AG04450 (cell line): Measurements from ENCODE around the gene OR5B21. TPM values are rescaled to one million over a fixed set of nuclear protein-coding genes. Genes with fewer than 3 reads are reported as not detected.

ENCODE experiments used
- CTCF ChIA-PET: fragments of 300-600, 350-600 bp; formaldehyde crosslinking; extraction: SDS; loops from one replicate; lab custom pipeline; 2022; ENCODE audit warnings: antibody characterized with exemption, inconsistent platforms; lab: Charles Lee
- POLR2A ChIA-PET: fragments of 350-600 bp; formaldehyde crosslinking; extraction: SDS; loops from one replicate; lab custom pipeline; 2021; ENCODE audit warnings: antibody characterized with exemption, inconsistent platforms; lab: Yijun Ruan, JAX
- DNase-seq: peaks from one replicate; pipeline ENCODE4 v3.0.0-alpha.2; 2011; ENCODE audit warnings: low read depth, low spot score
- H3K27ac ChIP-seq: one replicate; pipeline ENCODE4 v1.5.1; 2012; ENCODE audit warnings: low read depth, low read length, control low read depth
- H3K27me3 ChIP-seq: one replicate; pipeline ENCODE4 v1.6.0; 2012; ENCODE audit warnings: low read length; ENCODE audit not compliant: control insufficient read depth, insufficient read depth
- H3K4me3 ChIP-seq: 2 replicates; pipeline ENCODE4 v1.5.1; 2011; ENCODE audit warnings: mild to moderate bottlenecking, low read depth, low read length, control low read depth
- H3K9me3 ChIP-seq: 2 replicates; pipeline ENCODE4 v1.5.1; 2012; ENCODE audit warnings: low read length; ENCODE audit not compliant: control insufficient read depth, insufficient read depth
- CTCF ChIP-seq: IDR thresholded peaks from 2 replicates; pipeline ENCODE4 v1.5.1; 2011; ENCODE audit warnings: low read depth, low read length, control low read depth, inconsistent platforms
- polyA plus RNA-seq: library from polyadenylated mRNA; depleted of rRNA; stranded (reverse); fragments of >200 nt; gene quantifications from 2 replicates; pipeline ENCODE4 v1.2.3, GENCODE V29; 2011

OR5B21 gene
- polyA plus RNA-seq, 1 experiment, result not detected

- CTCF ChIA-PET, result interaction anchor here (0.6 to 9.0 kb wide), 22 partner anchors 9 to 1057 kb away, joined by 3 to 67 read pairs (median 4); partner anchors contain the start of genes BTBD18, OR5B3 and OR9Q1
- Histone ChIP-seq H3K27ac (no peak overlapping the region), H3K9me3 (no peaks in the 10 kb centered on the region), H3K27me3 (no peaks in the 10 kb centered on the region), H3K4me3 (no peak overlapping the region)
- TF ChIP-seq CTCF, result peak; percentile 75
- DNase-seq, result peak; percentile 52
- POLR2A ChIA-PET, result interaction anchor here (0.7 to 1.1 kb wide), 2 partner anchors 187 to 486 kb away, joined by 3 to 4 read pairs; no protein-coding TSS in a partner anchor
Observed at GRCh38 chr11:58513747-58514367, 6.0 kb upstream of the OR5B21 start.

GRCh38 chr11:58511636-58512035 is 3.7 kb upstream of the OR5B21 start:
- H3K9me3 ChIP-seq, result no peaks in the 10 kb centered on the region

GRCh38 chr11:58509748-58510147 is 1.8 kb upstream of the OR5B21 start:
- no peak for DNase-seq
- ChIA-PET POLR2A (interaction anchor here (0.6 kb wide), 1 partner anchor 216 kb away, joined by 3 read pairs; no protein-coding TSS in a partner anchor), CTCF (interaction anchor here (9.0 kb wide), 1 partner anchor 15 kb away, joined by 67 read pairs; no protein-coding TSS in a partner anchor)
- Histone ChIP-seq H3K27me3 (no peaks in the 10 kb centered on the region), H3K27ac (no peak overlapping the region), H3K9me3 (no peaks in the 10 kb centered on the region), H3K4me3 (no peak overlapping the region)
- no peak for TF ChIP-seq CTCF

More at GRCh38 chr11:58511636-58512035, 3.7 kb upstream of the OR5B21 start:
- DNase-seq, result no peak
- no peak overlapping the region for H3K27ac ChIP-seq
- CTCF ChIA-PET, result interaction anchor here (0.9 to 9.0 kb wide), 8 partner anchors 12 to 984 kb away, joined by 3 to 67 read pairs (median 11); partner anchors contain the start of gene BTBD18
- POLR2A ChIA-PET, result no interaction called here
- H3K27me3 ChIP-seq, result no peaks in the 10 kb centered on the region
- no peak overlapping the region for H3K4me3 ChIP-seq
- TF ChIP-seq CTCF, result no peak

- no peak overlapping the region for H3K4me3 ChIP-seq
- H3K27ac ChIP-seq, result no peak overlapping the region
- no peaks in the 10 kb centered on the region for H3K9me3 ChIP-seq
- no peak for TF ChIP-seq CTCF
- ChIA-PET POLR2A (no interaction called here), CTCF (interaction anchor here (9.0 kb wide), 1 partner anchor 15 kb away, joined by 67 read pairs; no protein-coding TSS in a partner anchor)
- no peaks in the 10 kb centered on the region for H3K27me3 ChIP-seq
- no peak for DNase-seq
Observed at GRCh38 chr11:58508814-58509213, 909 bp upstream of the OR5B21 start.

- H3K27me3 ChIP-seq, result no peaks in the 10 kb centered on the region
- no peak overlapping the region for H3K4me3 ChIP-seq
- DNase-seq, result no peak
- no peak overlapping the region for H3K27ac ChIP-seq
- CTCF ChIA-PET, result interaction anchor here (1.6 kb wide), 1 partner anchor 17 kb away, joined by 5 read pairs; no protein-coding TSS in a partner anchor
- POLR2A ChIA-PET, result no interaction called here
- no peaks in the 10 kb centered on the region for H3K9me3 ChIP-seq
- no peak for TF ChIP-seq CTCF
Observed at GRCh38 chr11:58507355-58507754, 550 bp downstream of the OR5B21 start.
